Measurements from ENCODE around the gene TMTC2.

The TMTC2 gene

GRCh38 chr12:82705774-82706173 lies 19.1 kb downstream of the TMTC2 start:
- Histone ChIP-seq H3K36me3 (ENCODE audit: insufficient read depth, low read depth, low read length) (no peaks in the 10 kb centered on the region), H3K9me3 (ENCODE audit: insufficient read depth, low read depth, low read length) (no peaks in the 10 kb centered on the region), H3K27ac (ENCODE audit: low read length) (no peak overlapping the region), H3K4me3 (ENCODE audit: low read length) (no peak overlapping the region), H3K4me1 (ENCODE audit: insufficient read depth, low read length) (peaks cover 14% of the 10 kb centered on the region; the same call in 1 of the 2 replicates), H3K27me3 (ENCODE audit: insufficient read depth, low read length) (no peaks in the 10 kb centered on the region), H3K9ac (ENCODE audit: low read depth, low read length) (no peak overlapping the region)

GRCh38 chr12:82708061-82708879 lies 21.6 kb downstream of the TMTC2 start:
- Histone ChIP-seq H3K27me3 (ENCODE audit: insufficient read depth, low read length) (no peaks in the 10 kb centered on the region), H3K4me1 (ENCODE audit: insufficient read depth, low read length) (peaks cover 14% of the 10 kb centered on the region; the same call in 1 of the 2 replicates), H3K36me3 (ENCODE audit: insufficient read depth, low read depth, low read length) (no peaks in the 10 kb centered on the region), H3K9ac (ENCODE audit: low read depth, low read length) (peak overlapping the region; percentile 11; the same call in 1 of the 2 replicates), H3K9me3 (ENCODE audit: insufficient read depth, low read depth, low read length) (no peaks in the 10 kb centered on the region), H3K27ac (ENCODE audit: low read length) (peak overlapping the region; percentile 41), H3K4me3 (ENCODE audit: low read length) (no peak overlapping the region)

- no peaks in the 10 kb centered on the region for H3K27me3 ChIP-seq (ENCODE audit: insufficient read depth, low read length)
- H3K4me1 ChIP-seq (ENCODE audit: insufficient read depth, low read length), result peaks cover 14% of the 10 kb centered on the region; the same call in 1 of the 2 replicates
- H3K36me3 ChIP-seq (ENCODE audit: insufficient read depth, low read depth, low read length), result no peaks in the 10 kb centered on the region
- H3K9ac ChIP-seq (ENCODE audit: low read depth, low read length), result no peak overlapping the region
- no peak overlapping the region for H3K4me3 ChIP-seq (ENCODE audit: low read length)
- no peaks in the 10 kb centered on the region for H3K9me3 ChIP-seq (ENCODE audit: insufficient read depth, low read depth, low read length)
- no peak overlapping the region for H3K27ac ChIP-seq (ENCODE audit: low read length)
Observed at GRCh38 chr12:82709794-82710355, 23.2 kb downstream of the TMTC2 start.

GRCh38 chr12:82710741-82711140 lies 24.0 kb downstream of the TMTC2 start:
- Histone ChIP-seq H3K27ac (ENCODE audit: low read length) (no peak overlapping the region), H3K9me3 (ENCODE audit: insufficient read depth, low read depth, low read length) (no peaks in the 10 kb centered on the region), H3K9ac (ENCODE audit: low read depth, low read length) (no peak overlapping the region), H3K4me1 (ENCODE audit: insufficient read depth, low read length) (peaks cover 14% of the 10 kb centered on the region; the same call in 1 of the 2 replicates), H3K4me3 (ENCODE audit: low read length) (no peak overlapping the region), H3K27me3 (ENCODE audit: insufficient read depth, low read length) (no peaks in the 10 kb centered on the region), H3K36me3 (ENCODE audit: insufficient read depth, low read depth, low read length) (no peaks in the 10 kb centered on the region)

- H3K27ac ChIP-seq (ENCODE audit: low read length), result no peak overlapping the region
- H3K4me1 ChIP-seq (ENCODE audit: insufficient read depth, low read length), result peaks cover under 1% of the 10 kb centered on the region; the same call in 1 of the 2 replicates
- H3K27me3 ChIP-seq (ENCODE audit: insufficient read depth, low read length), result no peaks in the 10 kb centered on the region
- H3K36me3 ChIP-seq (ENCODE audit: insufficient read depth, low read depth, low read length), result no peaks in the 10 kb centered on the region
- H3K9me3 ChIP-seq (ENCODE audit: insufficient read depth, low read depth, low read length), result no peaks in the 10 kb centered on the region
- H3K9ac ChIP-seq (ENCODE audit: low read depth, low read length), result no peak overlapping the region
- H3K4me3 ChIP-seq (ENCODE audit: low read length), result no peak overlapping the region
Observed at GRCh38 chr12:82714427-82714826, 27.7 kb downstream of the TMTC2 start.

GRCh38 chr12:82721726-82722125 lies 35.0 kb downstream of the TMTC2 start:
- no peaks in the 10 kb centered on the region for H3K27me3 ChIP-seq (ENCODE audit: insufficient read depth, low read length)
- H3K4me1 ChIP-seq (ENCODE audit: insufficient read depth, low read length), result no peaks in the 10 kb centered on the region; the same call in 1 of the 2 replicates
- H3K9me3 ChIP-seq (ENCODE audit: insufficient read depth, low read depth, low read length), result no peaks in the 10 kb centered on the region
- no peak overlapping the region for H3K27ac ChIP-seq (ENCODE audit: low read length)
- H3K4me3 ChIP-seq (ENCODE audit: low read length), result no peak overlapping the region
- H3K9ac ChIP-seq (ENCODE audit: low read depth, low read length), result no peak overlapping the region
- no peaks in the 10 kb centered on the region for H3K36me3 ChIP-seq (ENCODE audit: insufficient read depth, low read depth, low read length)

GRCh38 chr12:82723093-82723492 lies 36.4 kb downstream of the TMTC2 start:
- Histone ChIP-seq H3K9ac (ENCODE audit: low read depth, low read length) (no peak overlapping the region), H3K27ac (ENCODE audit: low read length) (no peak overlapping the region), H3K4me3 (ENCODE audit: low read length) (no peak overlapping the region), H3K4me1 (ENCODE audit: insufficient read depth, low read length) (no peaks in the 10 kb centered on the region; the same call in 1 of the 2 replicates), H3K9me3 (ENCODE audit: insufficient read depth, low read depth, low read length) (no peaks in the 10 kb centered on the region), H3K36me3 (ENCODE audit: insufficient read depth, low read depth, low read length) (no peaks in the 10 kb centered on the region), H3K27me3 (ENCODE audit: insufficient read depth, low read length) (no peaks in the 10 kb centered on the region)

GRCh38 chr12:82723891-82724290 lies 37.2 kb downstream of the TMTC2 start:
- Histone ChIP-seq H3K9ac (ENCODE audit: low read depth, low read length) (no peak overlapping the region), H3K4me3 (ENCODE audit: low read length) (no peak overlapping the region), H3K27ac (ENCODE audit: low read length) (no peak overlapping the region), H3K9me3 (ENCODE audit: insufficient read depth, low read depth, low read length) (no peaks in the 10 kb centered on the region), H3K27me3 (ENCODE audit: insufficient read depth, low read length) (no peaks in the 10 kb centered on the region), H3K4me1 (ENCODE audit: insufficient read depth, low read length) (no peaks in the 10 kb centered on the region; the same call in 1 of the 2 replicates), H3K36me3 (ENCODE audit: insufficient read depth, low read depth, low read length) (no peaks in the 10 kb centered on the region)

GRCh38 chr12:82725741-82726140 lies 39.0 kb downstream of the TMTC2 start:
- no peak overlapping the region for H3K9ac ChIP-seq (ENCODE audit: low read depth, low read length)
- no peaks in the 10 kb centered on the region for H3K27me3 ChIP-seq (ENCODE audit: insufficient read depth, low read length)
- H3K27ac ChIP-seq (ENCODE audit: low read length), result no peak overlapping the region
- H3K4me1 ChIP-seq (ENCODE audit: insufficient read depth, low read length), result no peaks in the 10 kb centered on the region; the same call in 1 of the 2 replicates
- H3K36me3 ChIP-seq (ENCODE audit: insufficient read depth, low read depth, low read length), result no peaks in the 10 kb centered on the region
- H3K9me3 ChIP-seq (ENCODE audit: insufficient read depth, low read depth, low read length), result no peaks in the 10 kb centered on the region
- no peak overlapping the region for H3K4me3 ChIP-seq (ENCODE audit: low read length)

GRCh38 chr12:82727886-82728285 lies 41.2 kb downstream of the TMTC2 start:
- H3K9ac ChIP-seq (ENCODE audit: low read depth, low read length), result no peak overlapping the region
- no peaks in the 10 kb centered on the region for H3K36me3 ChIP-seq (ENCODE audit: insufficient read depth, low read depth, low read length)
- H3K4me3 ChIP-seq (ENCODE audit: low read length), result no peak overlapping the region
- no peak overlapping the region for H3K27ac ChIP-seq (ENCODE audit: low read length)
- H3K9me3 ChIP-seq (ENCODE audit: insufficient read depth, low read depth, low read length), result no peaks in the 10 kb centered on the region
- no peaks in the 10 kb centered on the region; the same call in 1 of the 2 replicates for H3K4me1 ChIP-seq (ENCODE audit: insufficient read depth, low read length)
- no peaks in the 10 kb centered on the region for H3K27me3 ChIP-seq (ENCODE audit: insufficient read depth, low read length)

- H3K27ac ChIP-seq (ENCODE audit: low read length), result no peak overlapping the region
- no peak overlapping the region for H3K9ac ChIP-seq (ENCODE audit: low read depth, low read length)
- no peak overlapping the region for H3K4me3 ChIP-seq (ENCODE audit: low read length)
- H3K4me1 ChIP-seq (ENCODE audit: insufficient read depth, low read length), result no peaks in the 10 kb centered on the region; the same call in 1 of the 2 replicates
- H3K36me3 ChIP-seq (ENCODE audit: insufficient read depth, low read depth, low read length), result no peaks in the 10 kb centered on the region
- H3K27me3 ChIP-seq (ENCODE audit: insufficient read depth, low read length), result no peaks in the 10 kb centered on the region
- H3K9me3 ChIP-seq (ENCODE audit: insufficient read depth, low read depth, low read length), result no peaks in the 10 kb centered on the region
Observed at GRCh38 chr12:82728710-82729109, 42.0 kb downstream of the TMTC2 start.

- Histone ChIP-seq H3K27me3 (ENCODE audit: insufficient read depth, low read length) (no peaks in the 10 kb centered on the region), H3K9ac (ENCODE audit: low read depth, low read length) (no peak overlapping the region), H3K4me1 (ENCODE audit: insufficient read depth, low read length) (no peaks in the 10 kb centered on the region; the same call in 1 of the 2 replicates), H3K27ac (ENCODE audit: low read length) (no peak overlapping the region), H3K9me3 (ENCODE audit: insufficient read depth, low read depth, low read length) (no peaks in the 10 kb centered on the region), H3K36me3 (ENCODE audit: insufficient read depth, low read depth, low read length) (no peaks in the 10 kb centered on the region), H3K4me3 (ENCODE audit: low read length) (no peak overlapping the region)
Observed at GRCh38 chr12:82730953-82731459, 44.3 kb downstream of the TMTC2 start.

Data from iPS-20b (cell line).